Activated naive CD8-positive, alpha-beta T cell treated with anti-CD3 and anti-CD28 coated beads, Interleukin-2, amount 10 ng/mL, durations not matched to agents 7 days and 5 days (primary cell): ENCODE results near the gene PAK4. TPM values are rescaled to one million over a fixed set of nuclear protein-coding genes. Genes with fewer than 3 reads are reported as not detected.

Experiments used
- ATAC-seq: fragments of 150-1000 bp; cut with Tn5 transposase; one replicate; pipeline ENCODE4 v1.10.0; 2021; ENCODE audit warnings: low read depth, moderate library complexity
- POLR2A ChIA-PET: fragments of 350-600 bp; sonication (Branson Sonifier 250); formaldehyde crosslinking; loops from one replicate; lab custom pipeline; 2021; ENCODE audit warnings: antibody characterized with exemption; lab: Charles Lee
- DNase-seq: peaks from one replicate; pipeline ENCODE4 v3.0.0; 2021
- H3K27ac Mint-ChIP-seq: one replicate; pipeline ENCODE4 v1.8.0; 2022; ENCODE audit warnings: mild to moderate bottlenecking, mixed read lengths
- H3K27me3 Mint-ChIP-seq: one replicate; pipeline ENCODE4 v1.8.0; 2022; ENCODE audit warnings: mild to moderate bottlenecking, moderate library complexity, mixed read lengths
- H3K36me3 Mint-ChIP-seq: one replicate; pipeline ENCODE4 v1.8.0; 2021; ENCODE audit warnings: mild to moderate bottlenecking, mixed read lengths
- H3K4me1 Mint-ChIP-seq: one replicate; pipeline ENCODE4 v1.8.0; 2021; ENCODE audit warnings: mixed read lengths
- H3K4me3 Mint-ChIP-seq: one replicate; pipeline ENCODE4 v1.8.0; 2022; ENCODE audit warnings: mild to moderate bottlenecking, moderate library complexity, mixed read lengths
- H3K9me3 Mint-ChIP-seq: one replicate; pipeline ENCODE4 v1.8.0; 2021; ENCODE audit warnings: mixed read lengths
- total RNA-seq, 2 experiments: library from RNA; stranded (reverse); gene quantifications; one replicate each; pipeline ENCODE4 v1.2.3, GENCODE V29; 2021

Gene PAK4
- total RNA-seq, 2 experiments from 2014 or later, result 16.1 to 17.1 TPM

- POLR2A ChIA-PET, result no interaction called here
- ATAC-seq (no peak), DNase-seq (no peak)
- peaks cover 2% of the 10 kb centered on the region for H3K27me3 Mint-ChIP-seq
- H3K27ac Mint-ChIP-seq, result no peak overlapping the region
- no peaks in the 10 kb centered on the region for H3K4me1 Mint-ChIP-seq
- no peak overlapping the region for H3K4me3 Mint-ChIP-seq
- no peaks in the 10 kb centered on the region for H3K9me3 Mint-ChIP-seq
- no peaks in the 10 kb centered on the region for H3K36me3 Mint-ChIP-seq
Observed at GRCh38 chr19:39186391-39186790, 60.8 kb downstream of the PAK4 start.

DNA sequence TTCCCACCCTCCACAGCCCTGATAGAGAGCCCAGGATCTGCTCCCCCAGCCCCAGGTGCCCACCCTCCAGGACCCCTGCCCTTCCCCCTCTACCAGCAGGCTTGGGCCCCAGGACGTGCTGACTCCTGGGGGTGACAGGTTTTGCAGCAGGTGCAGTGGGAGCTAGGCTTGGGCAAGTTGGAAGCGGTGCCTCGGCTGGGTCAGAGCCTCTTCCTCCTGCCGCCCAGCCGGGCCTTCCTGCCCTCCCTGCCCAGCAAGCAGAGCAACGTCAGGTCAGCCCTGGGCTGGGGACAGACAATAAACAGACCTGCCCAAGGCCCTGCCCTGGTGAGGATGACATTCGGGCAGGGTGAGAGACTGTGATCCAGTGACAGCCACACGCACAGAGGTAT, 62.0 kb downstream of the PAK4 start:
- no peaks in the 10 kb centered on the region for H3K4me1 Mint-ChIP-seq
- POLR2A ChIA-PET, result no interaction called here
- DNase-seq (no peak), ATAC-seq (no peak)
- H3K27ac Mint-ChIP-seq, result no peak overlapping the region
- no peaks in the 10 kb centered on the region for H3K36me3 Mint-ChIP-seq
- no peak overlapping the region for H3K4me3 Mint-ChIP-seq
- peaks cover 2% of the 10 kb centered on the region for H3K27me3 Mint-ChIP-seq
- H3K9me3 Mint-ChIP-seq, result no peaks in the 10 kb centered on the region

DNA sequence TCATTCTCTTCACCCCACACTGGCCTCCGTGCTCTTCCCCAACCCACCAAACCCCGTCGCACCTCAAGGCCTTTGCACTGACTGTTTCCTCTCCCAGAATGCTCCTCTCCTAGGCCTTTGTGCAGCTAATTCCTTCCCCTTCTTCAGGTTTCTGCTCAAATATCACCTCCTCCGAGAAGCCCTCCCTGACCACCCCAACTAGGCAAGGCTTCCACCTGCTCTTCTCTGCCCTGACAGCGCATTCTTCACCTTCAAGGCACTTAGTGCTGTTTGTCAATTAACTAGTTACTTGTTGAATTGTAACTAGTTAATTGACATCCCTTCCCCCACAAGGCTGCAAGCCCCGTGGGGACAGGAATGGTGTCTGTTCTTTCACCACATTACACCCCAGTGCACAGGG, 63.4 kb downstream of the PAK4 start:
- H3K9me3 Mint-ChIP-seq, result no peaks in the 10 kb centered on the region
- no peaks in the 10 kb centered on the region for H3K36me3 Mint-ChIP-seq
- no peaks in the 10 kb centered on the region for H3K4me1 Mint-ChIP-seq
- DNase-seq, result no peak
- no peak overlapping the region for H3K4me3 Mint-ChIP-seq
- no peak for ATAC-seq
- peaks cover 4% of the 10 kb centered on the region for H3K27me3 Mint-ChIP-seq
- POLR2A ChIA-PET, result no interaction called here
- H3K27ac Mint-ChIP-seq, result no peak overlapping the region

DNA sequence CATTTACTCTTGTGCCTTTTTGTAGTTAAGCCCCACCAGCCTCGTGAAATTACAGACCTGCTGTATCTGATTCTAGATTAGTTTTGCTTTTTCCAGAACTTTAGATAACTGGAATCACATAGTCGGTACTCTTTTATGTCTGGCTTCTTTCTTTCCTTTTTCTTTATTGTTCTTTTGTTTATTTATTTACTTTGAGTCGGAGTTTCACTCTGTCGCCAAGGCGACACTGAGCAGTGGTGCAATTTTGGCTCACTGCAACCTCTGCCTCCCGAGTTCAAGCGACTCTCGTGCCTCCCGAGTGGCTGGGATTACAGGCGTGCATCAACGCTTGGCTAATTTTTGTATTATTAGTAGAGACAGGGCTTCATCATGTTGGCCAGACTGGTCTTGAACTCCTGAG, 65.2 kb downstream of the PAK4 start:
- H3K27ac Mint-ChIP-seq, result no peak overlapping the region
- DNase-seq, result no peak
- POLR2A ChIA-PET, result no interaction called here
- H3K9me3 Mint-ChIP-seq, result no peaks in the 10 kb centered on the region
- ATAC-seq, result no peak
- peaks cover 7% of the 10 kb centered on the region for H3K4me1 Mint-ChIP-seq
- H3K27me3 Mint-ChIP-seq, result peaks cover 20% of the 10 kb centered on the region
- no peaks in the 10 kb centered on the region for H3K36me3 Mint-ChIP-seq
- H3K4me3 Mint-ChIP-seq, result no peak overlapping the region

GRCh38 chr19:39192846-39193245, 67.3 kb downstream of the PAK4 start:
- peaks cover 13% of the 10 kb centered on the region for H3K4me1 Mint-ChIP-seq
- no peaks in the 10 kb centered on the region for H3K36me3 Mint-ChIP-seq
- H3K9me3 Mint-ChIP-seq, result no peaks in the 10 kb centered on the region
- H3K4me3 Mint-ChIP-seq, result no peak overlapping the region
- DNase-seq (no peak), ATAC-seq (no peak)
- POLR2A ChIA-PET, result no interaction called here
- peaks cover 37% of the 10 kb centered on the region for H3K27me3 Mint-ChIP-seq
- H3K27ac Mint-ChIP-seq, result no peak overlapping the region

- Mint-ChIP-seq H3K4me1 (peaks cover 13% of the 10 kb centered on the region), H3K9me3 (no peaks in the 10 kb centered on the region), H3K27me3 (peaks cover 47% of the 10 kb centered on the region), H3K27ac (no peak overlapping the region), H3K36me3 (no peaks in the 10 kb centered on the region), H3K4me3 (no peak overlapping the region)
- ATAC-seq (no peak), DNase-seq (no peak)
- POLR2A ChIA-PET, result no interaction called here
Observed at GRCh38 chr19:39193803-39194202, 68.2 kb downstream of the PAK4 start.

GRCh38 chr19:39194832-39195542, 69.4 kb downstream of the PAK4 start:
- no peak for ATAC-seq
- POLR2A ChIA-PET, result interaction anchor here (0.6 kb wide), 1 partner anchor 241 kb away, joined by 3 read pairs; the partner anchor contains the start of gene RPS16
- Mint-ChIP-seq H3K27ac (no peak overlapping the region), H3K4me3 (no peak overlapping the region), H3K9me3 (no peaks in the 10 kb centered on the region), H3K27me3 (peaks cover 53% of the 10 kb centered on the region), H3K36me3 (no peaks in the 10 kb centered on the region), H3K4me1 (peaks cover 14% of the 10 kb centered on the region)
- no peak for DNase-seq

GRCh38 chr19:39195755-39196154, 70.2 kb downstream of the PAK4 start:
- Mint-ChIP-seq H3K36me3 (no peaks in the 10 kb centered on the region), H3K9me3 (no peaks in the 10 kb centered on the region), H3K27me3 (peaks cover 58% of the 10 kb centered on the region), H3K4me1 (peaks cover 15% of the 10 kb centered on the region), H3K4me3 (no peak overlapping the region), H3K27ac (no peak overlapping the region)
- POLR2A ChIA-PET, result interaction anchor here (0.6 kb wide), 1 partner anchor 240 kb away, joined by 3 read pairs; the partner anchor contains the start of gene RPS16
- no peak for DNase-seq
- no peak for ATAC-seq

GRCh38 chr19:39196320-39196719, 70.7 kb downstream of the PAK4 start:
- no peak for DNase-seq
- Mint-ChIP-seq H3K27ac (no peak overlapping the region), H3K4me1 (peaks cover 15% of the 10 kb centered on the region), H3K4me3 (no peak overlapping the region), H3K27me3 (peaks cover 61% of the 10 kb centered on the region), H3K9me3 (no peaks in the 10 kb centered on the region), H3K36me3 (no peaks in the 10 kb centered on the region)
- no peak for ATAC-seq
- POLR2A ChIA-PET, result no interaction called here

- peaks cover 15% of the 10 kb centered on the region for H3K4me1 Mint-ChIP-seq
- no peaks in the 10 kb centered on the region for H3K9me3 Mint-ChIP-seq
- POLR2A ChIA-PET, result no interaction called here
- H3K36me3 Mint-ChIP-seq, result no peaks in the 10 kb centered on the region
- ATAC-seq, result no peak
- peaks cover 68% of the 10 kb centered on the region for H3K27me3 Mint-ChIP-seq
- H3K4me3 Mint-ChIP-seq, result peak within 1 kb of the TSS; percentile 47
- H3K27ac Mint-ChIP-seq, result no peak within 1 kb of the TSS
- no peak for DNase-seq
Observed at GRCh38 chr19:39196860-39197562, 71.4 kb downstream of the PAK4 start, which contains the start of gene NCCRP1. TSS of gene NCCRP1 (plus strand) at chr19:39196964. CDS start at chr19:39196983, 19 bp downstream.

DNA sequence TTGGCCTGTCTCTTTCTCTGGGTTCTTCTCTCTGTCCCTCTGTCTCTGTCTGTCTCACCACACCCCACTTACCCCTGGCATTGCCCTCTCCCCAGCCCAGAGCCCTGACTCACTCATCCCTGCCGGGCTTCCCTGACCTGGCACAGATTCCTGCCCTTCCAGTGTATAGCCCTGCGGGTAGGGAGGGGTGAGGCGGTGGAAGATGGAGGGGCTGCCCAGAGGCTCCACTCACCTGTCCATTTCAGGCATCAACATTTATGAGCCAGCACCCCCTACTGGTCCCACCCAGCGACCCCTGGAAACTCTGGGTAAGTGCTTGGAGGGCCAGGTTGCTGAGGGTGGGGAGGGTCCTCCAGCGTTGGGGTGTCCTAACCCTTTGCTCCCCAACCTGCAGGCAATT, 72.2 kb downstream of the PAK4 start:
- Mint-ChIP-seq H3K4me1 (peaks cover 15% of the 10 kb centered on the region), H3K27ac (no peak overlapping the region), H3K9me3 (no peaks in the 10 kb centered on the region), H3K4me3 (no peak overlapping the region), H3K36me3 (no peaks in the 10 kb centered on the region), H3K27me3 (peaks cover 74% of the 10 kb centered on the region)
- ATAC-seq, result no peak
- DNase-seq, result no peak
- POLR2A ChIA-PET, result no interaction called here

DNA sequence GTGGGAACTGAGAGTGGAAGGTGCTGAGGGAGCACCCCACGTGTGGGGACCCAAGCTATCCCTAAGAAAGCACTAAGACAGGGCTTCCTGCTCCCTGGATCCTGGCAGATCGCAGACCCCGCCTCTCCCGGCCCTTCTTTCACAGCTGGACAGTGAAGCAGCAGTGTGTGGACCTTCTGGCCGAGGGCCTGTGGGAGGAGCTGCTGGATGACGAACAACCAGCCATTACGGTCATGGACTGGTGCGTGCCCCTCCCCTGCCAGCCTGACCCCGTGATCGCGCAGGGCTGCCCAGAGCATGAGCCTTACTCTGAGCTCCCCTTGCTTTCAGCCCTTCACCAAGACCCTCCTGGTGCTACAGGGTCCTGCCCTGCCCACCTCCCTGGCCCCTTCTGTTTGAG, 73.4 kb downstream of the PAK4 start:
- ATAC-seq, result no peak
- POLR2A ChIA-PET, result no interaction called here
- no peak for DNase-seq
- H3K9me3 Mint-ChIP-seq, result no peaks in the 10 kb centered on the region
- H3K4me3 Mint-ChIP-seq, result no peak overlapping the region
- H3K27me3 Mint-ChIP-seq, result peaks cover 82% of the 10 kb centered on the region
- no peaks in the 10 kb centered on the region for H3K36me3 Mint-ChIP-seq
- H3K4me1 Mint-ChIP-seq, result peaks cover 15% of the 10 kb centered on the region
- H3K27ac Mint-ChIP-seq, result no peak overlapping the region

GRCh38 chr19:39200066-39200802, 74.6 kb downstream of the PAK4 start:
- POLR2A ChIA-PET, result no interaction called here

More at GRCh38 chr19:39200066-39200802, 74.6 kb downstream of the PAK4 start:
- DNase-seq, result no peak
- ATAC-seq, result no peak
- H3K27ac Mint-ChIP-seq, result no peak overlapping the region
- H3K9me3 Mint-ChIP-seq, result no peaks in the 10 kb centered on the region
- H3K27me3 Mint-ChIP-seq, result peaks cover 81% of the 10 kb centered on the region
- no peak overlapping the region for H3K4me3 Mint-ChIP-seq
- H3K4me1 Mint-ChIP-seq, result peaks cover 13% of the 10 kb centered on the region
- no peaks in the 10 kb centered on the region for H3K36me3 Mint-ChIP-seq
